GM18867 (cell line): Measurements from ENCODE around the gene E2F6.

ENCODE experiments used
- ATAC-seq: cut with Tn5 transposase; IDR thresholded peaks from one replicate; pipeline ENCODE4 v1.9.1; 2021; ENCODE audit warnings: mild to moderate bottlenecking, moderate library complexity; ENCODE audit not compliant: unreplicated experiment

Gene E2F6

GRCh38 chr2:11465110-11465484, 864 bp downstream of the E2F6 start:
- ATAC-seq: no peak

- ATAC-seq: no peak
Observed at GRCh38 chr2:11459816-11460215, 6.1 kb downstream of the E2F6 start.

- no peak for ATAC-seq
Observed at GRCh38 chr2:11458753-11459152, 7.2 kb downstream of the E2F6 start.

- peak; percentile 68 for ATAC-seq
Observed at GRCh38 chr2:11457935-11458334, 8.0 kb downstream of the E2F6 start.

- ATAC-seq: no peak
Observed at GRCh38 chr2:11456251-11456650, 9.7 kb downstream of the E2F6 start.

DNA sequence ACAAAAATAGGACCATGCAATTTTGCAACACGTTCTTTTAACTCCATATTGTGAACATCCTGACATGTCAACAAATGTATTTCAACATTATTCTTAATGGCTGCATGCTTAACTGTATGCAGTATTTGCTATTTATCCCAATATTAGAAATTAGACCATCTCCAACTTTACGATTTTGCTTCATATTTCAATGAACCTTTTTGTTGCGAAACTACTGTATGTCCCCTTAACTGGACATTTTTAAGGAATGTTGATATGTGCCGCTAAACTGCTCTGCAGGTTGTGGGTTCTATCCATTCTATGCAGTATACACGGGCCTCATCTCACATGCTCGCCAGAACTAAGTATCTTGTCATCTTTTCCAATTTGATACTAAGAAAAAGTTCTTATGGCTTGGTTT, 11.1 kb downstream of the E2F6 start:
- no peak for ATAC-seq

DNA sequence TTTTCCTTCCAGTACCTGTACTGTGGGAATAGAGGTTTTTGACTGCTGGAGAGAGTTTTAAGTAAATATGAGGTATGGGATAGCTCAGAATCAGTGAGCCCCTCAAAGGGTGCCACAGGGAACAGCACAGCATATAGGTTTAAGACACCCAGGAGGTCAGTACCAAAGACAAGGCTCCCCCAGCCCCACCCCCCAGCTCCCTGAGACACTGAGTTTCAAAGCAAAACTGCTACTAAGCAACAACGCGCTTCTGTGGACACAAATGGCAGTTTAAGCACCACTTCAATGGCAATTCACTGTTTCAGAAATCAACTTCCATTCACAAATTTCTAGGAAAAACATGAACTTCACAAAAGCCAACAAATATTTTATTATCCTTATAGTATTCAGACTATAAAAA, 15.2 kb downstream of the E2F6 start:
- no peak for ATAC-seq

DNA sequence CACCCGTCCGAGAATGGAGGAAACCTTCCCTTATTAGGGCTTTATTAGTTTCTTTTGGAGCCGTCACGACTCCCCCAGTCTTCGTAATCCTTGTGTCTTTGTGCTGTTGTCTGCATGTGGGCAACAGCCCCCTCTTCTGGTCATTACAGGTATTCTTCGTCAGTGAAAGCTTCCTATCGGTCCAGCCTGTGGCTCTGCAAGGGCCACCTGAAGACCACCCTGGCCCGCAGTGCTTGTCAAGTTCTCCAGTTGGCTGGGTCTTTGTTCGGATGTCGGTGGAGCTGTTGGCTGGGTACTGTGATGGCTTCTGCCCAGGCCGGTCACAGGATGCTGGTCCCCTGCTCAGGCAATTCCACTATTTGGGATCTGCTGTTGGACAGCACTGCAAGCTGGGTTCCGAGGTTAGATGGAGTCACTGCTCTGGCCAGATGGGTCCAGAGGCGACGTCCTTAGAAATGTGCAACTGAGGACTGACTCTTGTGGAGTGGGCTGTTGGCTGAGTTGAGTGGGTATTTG, 19.2 kb downstream of the E2F6 start:
- no peak for ATAC-seq

DNA sequence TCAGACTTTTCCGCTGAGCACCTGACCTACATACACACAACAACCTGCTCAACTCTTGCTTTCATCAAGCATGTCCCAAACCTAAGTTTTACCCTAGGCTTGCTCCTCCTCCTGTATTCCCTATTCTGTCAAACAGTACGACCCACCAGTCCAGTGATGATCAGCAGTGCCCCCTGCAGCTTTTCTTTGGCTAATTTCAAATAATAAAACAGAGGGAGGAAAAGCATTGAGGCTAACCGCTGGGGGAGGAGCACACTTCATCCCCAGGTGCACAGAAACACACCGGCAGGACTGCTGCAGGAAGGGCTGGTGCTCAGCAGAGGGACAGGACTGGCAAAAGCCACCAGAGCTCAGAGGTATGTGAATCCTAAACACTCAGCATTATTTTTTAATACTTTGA, 21.2 kb downstream of the E2F6 start:
- no peak for ATAC-seq

- no peak for ATAC-seq
Observed at GRCh38 chr2:11438555-11439080, 27.3 kb downstream of the E2F6 start.

GRCh38 chr2:11437602-11438001, 28.4 kb downstream of the E2F6 start:
- no peak for ATAC-seq

- no peak for ATAC-seq
Observed at GRCh38 chr2:11435036-11435435, 30.9 kb downstream of the E2F6 start.

GRCh38 chr2:11434443-11434842, 31.5 kb downstream of the E2F6 start:
- ATAC-seq: no peak

DNA sequence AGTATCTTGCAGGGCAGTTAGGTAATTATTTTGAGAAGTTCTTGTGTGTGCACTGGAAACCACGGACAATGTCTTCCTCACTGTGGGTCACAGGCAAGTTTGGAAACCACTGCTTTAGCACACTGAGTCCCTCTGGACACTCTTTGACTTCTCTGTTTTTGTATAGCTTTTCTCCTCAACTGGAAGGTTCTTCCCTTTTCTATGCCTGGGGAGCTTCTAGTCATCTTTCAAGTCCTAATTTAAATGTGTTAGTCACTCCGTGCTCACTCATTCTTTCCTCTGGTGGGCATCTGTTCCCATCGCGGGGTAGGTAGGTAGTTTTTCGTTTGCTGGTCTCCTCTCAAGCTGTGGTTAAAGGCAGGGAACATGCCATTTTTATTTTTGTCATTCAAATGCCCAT, 32.1 kb downstream of the E2F6 start:
- ATAC-seq: no peak

- no peak for ATAC-seq
Observed at GRCh38 chr2:11430729-11431128, 35.2 kb downstream of the E2F6 start.

GRCh38 chr2:11427224-11427623, 38.7 kb downstream of the E2F6 start:
- no peak for ATAC-seq

GRCh38 chr2:11422901-11423435, 43.0 kb downstream of the E2F6 start:
- ATAC-seq: no peak

DNA sequence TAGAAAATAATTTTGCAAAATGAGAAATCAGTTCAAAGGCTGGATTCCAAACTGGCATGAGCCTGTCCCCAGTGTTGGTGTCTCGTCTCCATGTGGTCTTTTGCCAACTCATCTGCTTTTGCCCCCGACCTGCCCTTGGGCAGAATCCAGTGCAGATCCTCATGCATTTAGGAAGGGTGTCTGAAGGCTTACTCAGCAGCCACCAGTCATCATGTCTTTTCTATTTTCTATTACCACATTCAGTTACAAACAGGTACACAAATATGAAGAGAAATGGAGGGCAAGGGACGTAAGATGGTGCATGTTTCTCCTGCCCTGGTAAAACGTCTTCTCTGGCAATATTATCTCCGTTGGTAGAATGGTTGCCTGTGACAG, 43.5 kb downstream of the E2F6 start:
- no peak for ATAC-seq

- no peak for ATAC-seq
Observed at GRCh38 chr2:11421863-11422490, 44.0 kb downstream of the E2F6 start.

DNA sequence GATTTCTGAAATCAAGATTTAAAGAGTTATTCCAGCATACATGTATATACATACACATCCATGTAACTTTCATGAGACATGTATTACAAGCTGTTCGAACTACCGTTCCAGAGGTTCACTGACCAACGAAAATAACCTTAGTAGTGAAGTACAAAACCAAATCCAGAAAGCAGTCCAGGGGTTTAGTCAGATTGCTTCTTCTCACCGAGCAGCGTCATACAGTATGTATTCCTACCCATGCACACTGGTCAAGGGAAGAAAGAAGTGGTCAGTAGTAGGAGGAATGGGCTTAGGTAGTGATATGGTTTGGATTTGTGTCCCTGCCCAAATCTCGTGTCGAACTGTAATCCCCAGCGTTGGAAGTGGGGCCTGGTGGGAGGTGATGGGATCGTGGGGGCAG, 45.3 kb downstream of the E2F6 start:
- no peak for ATAC-seq

DNA sequence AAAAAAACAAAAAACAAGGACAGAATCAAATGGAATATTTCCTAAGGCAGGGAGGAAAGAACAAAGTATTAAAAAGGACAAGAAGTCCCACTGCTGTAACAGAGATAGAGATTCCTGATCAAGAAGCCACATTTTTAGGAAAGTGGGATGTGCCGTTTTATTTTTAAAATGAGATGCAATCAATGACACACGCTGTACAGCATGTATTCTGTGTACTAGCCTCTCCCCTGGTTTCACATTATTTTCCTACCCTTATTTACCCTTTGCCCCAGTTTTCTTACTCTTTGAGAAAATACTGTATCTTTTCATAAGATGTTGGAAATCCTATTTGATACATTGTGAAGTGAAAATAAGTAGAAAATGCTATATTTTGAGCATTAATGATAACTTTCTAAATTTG, 45.8 kb downstream of the E2F6 start:
- ATAC-seq: no peak

- ATAC-seq: no peak
Observed at GRCh38 chr2:11419781-11420180, 46.2 kb downstream of the E2F6 start.
